ENCODE data around the gene TCL1B.
"Not testable (repeated sequence)": the region's sequence is repeated elsewhere in the genome, so short reads cannot be mapped to it uniquely, and the experiment has no call there.

TCL1B gene

DNA sequence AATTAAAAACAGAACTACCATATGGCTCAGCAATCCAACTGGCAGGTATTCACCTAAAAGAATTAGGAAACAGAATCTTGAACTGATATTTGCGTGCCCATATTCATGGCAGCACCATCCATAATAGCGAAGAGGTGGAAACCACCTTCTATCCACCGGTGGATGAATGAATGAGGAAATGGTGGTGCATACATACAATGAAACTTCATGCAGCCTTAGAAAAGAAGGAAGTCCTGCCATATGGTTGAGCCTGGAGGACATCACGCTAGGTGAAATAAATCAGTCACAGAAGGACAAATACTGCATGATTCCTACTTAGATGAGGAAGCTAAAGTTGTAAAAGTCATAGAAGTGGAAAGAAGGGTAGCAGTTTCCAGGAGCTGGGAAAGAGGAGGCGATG is 21.1 kb downstream of the TCL1B start:
- no peak for DNase-seq

DNA sequence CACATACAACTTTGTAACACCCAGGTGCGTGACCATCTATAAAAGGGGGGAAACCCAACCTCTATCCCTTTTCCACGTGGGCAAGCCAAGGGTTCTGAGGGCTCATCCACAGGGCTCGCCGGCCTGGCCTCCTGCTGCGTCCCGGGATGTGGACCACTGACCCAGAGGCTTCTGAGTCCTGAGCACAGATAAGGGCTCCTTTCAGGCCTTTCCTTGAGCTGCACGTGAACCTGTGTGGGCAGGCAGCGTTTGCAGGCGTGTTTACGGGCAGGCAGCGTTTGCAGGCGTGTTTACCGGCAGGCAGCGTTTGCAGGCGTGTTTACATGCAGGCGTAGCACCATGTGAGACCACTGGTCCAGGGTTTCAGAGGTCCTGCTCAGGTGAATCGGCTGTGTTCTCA is 23.9 kb downstream of the TCL1B start:
- no peak for DNase-seq

DNA sequence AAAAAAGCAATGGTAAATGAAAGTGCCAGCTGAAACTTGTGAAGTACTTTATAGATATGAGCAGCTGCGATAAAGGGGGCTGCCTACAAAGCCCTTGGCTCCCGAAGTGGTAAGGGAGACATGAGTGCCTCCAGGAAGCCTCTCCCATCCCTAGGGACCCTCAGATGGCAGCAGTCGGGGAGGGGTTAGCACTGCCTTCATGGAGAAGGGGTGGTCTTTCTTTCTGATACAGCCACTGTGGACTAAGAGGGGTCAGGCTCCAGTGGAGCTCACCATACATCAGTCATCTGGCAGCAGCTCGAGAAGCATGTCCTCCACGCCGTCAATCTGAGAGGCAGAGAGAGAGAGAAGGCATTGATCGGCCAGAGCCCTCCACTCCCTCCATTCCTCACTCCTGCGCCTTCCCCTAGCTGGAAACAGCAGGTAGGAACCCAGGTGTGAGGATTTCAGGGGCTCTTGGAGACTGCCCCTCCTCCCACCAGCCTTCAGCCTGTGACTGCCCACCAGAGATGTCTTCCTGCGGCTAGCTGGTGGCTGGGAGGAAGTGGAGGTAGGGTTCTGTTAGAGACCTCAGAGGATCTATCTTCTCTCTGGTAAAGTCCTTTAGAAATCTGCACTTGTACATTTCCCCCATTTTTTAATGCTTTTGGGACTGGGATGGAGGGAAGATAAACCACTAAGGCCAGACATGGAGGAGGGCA is 25.4 kb downstream of the TCL1B start:
- no peak for DNase-seq

DNA sequence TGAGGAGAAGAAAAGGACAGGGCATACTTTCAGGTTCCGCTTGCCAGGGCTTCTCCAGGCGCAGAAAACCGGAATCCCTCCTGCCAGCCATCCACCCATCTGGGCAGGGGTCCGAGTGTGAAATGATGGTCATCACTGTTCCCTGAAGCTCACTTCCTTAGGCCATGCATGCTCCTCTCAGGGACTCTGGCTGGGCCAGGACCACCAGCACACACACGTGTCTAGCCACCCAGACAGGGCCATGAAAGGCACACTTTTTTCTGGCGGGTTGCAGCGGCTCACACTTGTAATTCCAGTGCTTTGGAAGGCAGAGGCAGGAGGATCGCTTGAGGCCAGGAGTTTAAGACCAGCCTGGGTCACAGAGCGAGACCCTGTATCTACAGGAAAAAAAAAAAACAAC is 26.2 kb downstream of the TCL1B start:
- no peak for DNase-seq

DNA sequence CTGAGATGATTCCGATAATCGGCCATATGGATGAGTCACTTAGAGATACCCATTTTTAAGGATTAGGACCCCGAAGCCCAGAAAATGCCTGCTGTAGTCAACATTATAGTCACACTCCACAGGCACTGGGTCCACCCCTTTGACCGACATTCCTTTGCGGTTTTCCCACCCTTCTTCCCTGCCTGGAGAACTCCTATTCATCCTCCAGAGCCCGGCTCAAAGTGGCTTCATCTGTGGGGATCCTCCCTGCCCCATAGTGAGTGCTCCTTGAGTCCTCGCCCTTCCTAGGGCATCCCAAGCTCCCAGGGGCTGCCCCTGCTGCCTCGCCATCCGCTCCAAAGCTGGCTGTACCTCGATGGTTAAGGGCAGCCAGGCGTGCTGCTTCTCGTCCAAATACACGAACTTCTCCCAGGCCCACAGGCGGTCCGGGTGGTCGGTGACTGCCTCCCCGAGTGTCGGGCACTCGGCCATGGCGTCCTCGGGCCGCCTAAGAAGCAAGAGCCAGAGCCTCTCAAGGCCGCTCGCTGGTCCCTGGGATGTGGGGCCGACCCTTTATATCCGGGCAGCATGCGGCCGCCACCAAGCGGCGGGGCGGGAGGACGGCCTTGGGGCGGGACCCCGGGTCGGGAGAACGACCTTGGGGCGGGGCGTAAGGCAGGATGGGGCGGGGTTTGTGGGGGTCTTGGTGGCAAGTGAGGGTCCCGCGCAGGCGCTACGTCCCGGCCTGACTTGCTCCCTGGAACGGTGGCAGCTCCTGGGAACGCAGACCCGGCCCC is 27.6 kb downstream of the TCL1B start, which contains the start of gene TCL1A:
Gene TCL1A, minus strand, starts transcription at position 530 of the 776 bp plus-strand sequence. Its CDS starts 59 bp downstream, at position 471.
- DNase-seq = no peak

DNA sequence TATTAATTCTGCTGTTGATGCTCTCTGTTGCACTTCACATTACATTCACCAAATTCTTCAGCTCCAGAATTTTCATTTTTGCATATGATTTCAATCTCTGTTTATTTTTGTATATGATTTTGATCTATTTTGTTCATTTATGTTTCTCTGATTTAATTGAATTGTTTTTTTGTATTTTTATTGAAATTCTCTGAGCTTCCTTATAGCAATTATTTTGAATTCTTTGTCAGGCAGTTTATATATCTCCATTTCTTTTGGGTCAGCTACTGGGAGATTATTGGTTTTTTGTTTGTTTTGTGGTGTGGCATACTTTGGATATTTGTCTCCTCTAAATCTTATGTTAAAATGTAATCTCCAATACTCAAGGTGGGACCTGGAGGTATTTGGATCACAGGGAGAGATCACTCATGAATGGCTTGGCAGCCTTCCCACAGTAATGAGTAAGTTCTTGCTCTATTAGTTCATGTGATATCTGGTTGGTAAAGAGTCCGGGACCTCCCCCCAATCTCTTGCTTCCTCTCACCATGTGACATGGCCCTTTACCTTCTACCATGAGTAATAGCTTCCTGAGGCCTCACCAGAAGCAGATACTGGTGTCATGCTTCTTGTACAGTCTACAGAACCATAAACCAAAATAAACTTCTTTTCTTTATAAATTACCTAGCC is 36.4 kb downstream of the TCL1B start:
- no peak for DNase-seq

DNA sequence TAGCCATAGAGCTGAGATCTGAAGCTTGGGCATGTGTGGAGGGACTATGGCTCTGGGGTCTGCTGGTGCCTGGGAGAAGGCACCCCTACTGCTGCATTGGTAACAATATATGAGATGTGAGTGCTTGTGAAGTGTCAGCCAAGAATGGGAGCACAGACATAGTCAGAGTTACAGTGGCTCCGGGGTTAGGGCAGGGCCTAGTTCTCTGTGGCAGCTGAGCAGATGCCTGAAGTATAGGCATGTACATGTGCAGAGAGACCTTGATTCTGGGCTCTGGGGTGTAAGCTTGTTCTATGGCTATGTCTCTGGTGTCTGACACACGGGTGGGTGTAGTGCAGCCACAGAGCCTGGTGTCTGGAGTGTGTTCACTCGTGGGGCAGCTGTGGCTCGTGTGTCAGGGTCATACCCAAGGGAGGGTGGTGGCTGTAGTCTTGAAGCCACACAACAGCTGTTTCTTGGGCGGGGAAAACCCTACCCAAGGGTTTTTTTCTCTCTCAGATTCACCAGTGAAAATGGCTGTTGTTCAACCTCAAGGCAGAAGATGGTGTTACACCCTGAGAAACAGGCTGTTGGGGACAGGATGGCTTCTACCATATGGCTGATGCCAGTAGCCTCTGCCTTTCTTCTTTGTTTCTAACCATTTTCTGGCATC is 39.6 kb downstream of the TCL1B start:
- DNase-seq = no peak

DNA sequence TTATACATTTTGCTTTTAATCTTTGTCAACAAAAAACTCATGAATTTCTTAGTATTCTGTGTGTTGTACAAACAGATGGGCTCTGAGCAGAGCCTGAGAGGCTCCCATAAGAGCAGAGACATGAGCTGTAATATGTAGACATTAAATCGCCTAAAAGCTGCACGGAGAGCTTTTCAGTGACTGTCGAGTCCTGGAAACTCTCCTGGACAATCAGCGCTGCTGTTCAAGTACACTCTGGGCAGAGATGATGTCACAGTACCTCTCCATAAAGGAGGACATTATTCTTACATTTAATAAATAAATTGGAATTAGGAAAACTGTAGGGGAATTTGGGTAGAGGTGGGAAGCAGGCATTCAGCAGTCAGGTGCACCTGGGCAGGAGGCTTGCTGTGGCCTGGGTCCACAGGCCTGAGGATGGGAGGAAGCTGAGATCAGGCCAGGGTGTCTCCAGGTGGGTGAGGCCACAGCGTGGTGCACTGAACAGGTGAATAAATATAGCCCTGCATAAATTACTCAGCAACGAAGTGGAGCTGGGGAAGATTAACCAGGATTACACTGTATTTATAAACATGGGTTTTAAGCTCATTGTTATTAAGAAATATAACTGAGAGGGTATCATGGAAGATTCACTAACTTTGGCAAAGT is 41.0 kb downstream of the TCL1B start:
- no peak for DNase-seq

DNA sequence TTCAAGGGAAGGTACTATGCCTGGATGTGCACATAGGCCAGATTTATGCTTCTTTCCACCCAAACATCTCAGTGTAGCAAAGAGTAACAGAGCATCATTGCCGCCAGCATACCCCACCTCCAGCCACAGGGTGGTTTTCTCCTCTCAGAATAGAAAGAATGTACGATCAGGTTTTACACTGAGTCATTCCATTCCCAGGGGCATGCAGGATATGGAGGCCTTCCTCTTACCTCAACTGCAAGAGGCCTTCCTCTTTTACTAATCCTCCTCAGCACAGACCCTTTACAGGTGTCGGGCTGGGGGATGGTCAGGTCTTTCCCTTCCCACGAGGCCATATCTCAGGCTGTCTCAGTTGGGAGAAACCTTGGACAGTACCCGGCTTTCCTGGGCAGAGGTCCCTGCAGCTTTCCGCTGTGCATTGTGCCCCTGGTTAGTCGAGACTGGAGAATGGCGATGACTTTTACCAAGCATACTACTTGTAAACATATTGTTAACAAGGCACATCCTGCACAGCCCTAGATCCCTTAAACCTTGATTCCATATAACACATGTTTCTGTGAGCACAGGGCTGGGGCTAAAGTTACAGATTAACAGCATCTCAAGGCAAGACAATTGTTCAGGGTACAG is 43.3 kb downstream of the TCL1B start:
- DNase-seq = not testable (repeated sequence)

DNA sequence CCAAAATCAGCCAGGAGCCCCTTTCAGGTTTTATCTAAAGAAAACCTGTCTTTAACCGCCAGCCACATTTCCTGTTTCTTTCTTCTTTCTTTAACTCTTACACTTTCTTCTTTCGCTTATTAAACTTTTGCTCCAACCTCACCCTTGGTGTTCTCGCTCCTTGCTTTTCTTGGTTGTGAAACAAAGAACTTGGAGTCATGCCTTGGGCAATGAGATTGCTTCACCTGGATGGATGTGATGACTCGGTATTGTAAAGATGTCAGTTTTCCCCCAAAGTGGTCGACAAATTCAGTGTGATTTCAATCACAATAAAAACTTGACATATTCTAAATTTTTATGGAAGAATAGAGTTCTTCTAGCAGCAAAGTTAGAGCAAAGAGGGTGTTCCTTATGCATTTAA is 43.9 kb downstream of the TCL1B start:
- no peak for DNase-seq

DNA sequence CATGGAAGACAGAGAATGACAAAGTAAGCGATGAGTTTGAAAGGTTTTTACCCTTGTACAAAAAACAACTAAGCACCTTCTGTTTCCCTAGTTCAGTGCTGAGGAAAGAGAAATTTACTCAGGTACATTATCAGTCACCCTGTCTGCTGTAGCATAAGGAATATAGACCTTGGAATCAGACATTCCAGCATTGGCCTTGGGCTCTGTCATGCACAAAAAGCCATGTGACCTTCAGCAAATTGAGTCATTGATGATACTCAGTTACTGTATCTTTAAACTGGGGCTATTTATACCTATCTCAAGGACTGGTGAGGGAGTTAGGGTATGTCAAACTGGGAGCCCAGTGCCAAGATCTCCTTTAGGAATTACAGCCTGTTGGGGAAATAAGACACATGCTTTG is 47.0 kb downstream of the TCL1B start:
- DNase-seq = no peak

DNA sequence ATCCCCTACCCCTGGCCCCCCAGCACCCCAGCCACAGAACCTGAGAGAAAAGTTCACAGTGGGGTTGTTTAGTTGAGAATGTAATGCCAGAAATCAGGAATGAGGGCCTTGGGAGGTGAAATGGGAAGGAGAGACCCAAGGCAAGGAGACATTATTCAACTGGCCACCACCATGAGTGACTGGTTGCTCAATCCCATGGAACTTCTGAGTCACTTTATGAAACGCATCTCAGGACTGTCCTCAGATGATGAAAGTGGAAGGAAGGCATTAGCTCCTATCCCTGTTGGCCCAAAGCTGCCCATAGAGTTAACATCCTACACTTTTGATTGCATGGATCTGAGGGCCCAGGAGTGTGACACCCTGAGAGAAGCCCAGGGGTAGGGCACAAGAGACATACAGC is 53.1 kb downstream of the TCL1B start:
- no peak for DNase-seq

DNA sequence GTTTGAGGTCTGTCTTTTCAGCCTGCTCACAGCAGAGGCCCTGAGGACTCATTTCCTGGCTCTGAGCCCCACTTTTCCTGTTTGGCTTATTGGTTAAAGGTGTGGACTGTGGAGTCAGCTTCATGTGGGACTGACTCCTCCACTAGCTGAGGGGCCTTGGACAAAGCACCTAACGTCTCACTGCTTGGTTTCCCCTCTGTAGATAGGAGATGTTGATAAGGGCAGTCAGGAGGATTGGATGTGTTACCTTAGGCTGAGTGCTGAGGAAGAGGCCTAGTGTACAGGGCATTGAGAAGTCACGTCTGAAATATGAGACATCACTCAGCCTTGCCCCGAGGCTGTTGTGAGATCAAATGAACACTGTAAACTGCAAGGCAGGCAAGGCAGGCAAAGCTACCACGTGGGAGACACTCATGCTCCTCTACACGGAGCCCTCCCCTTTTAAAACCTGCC is 54.8 kb downstream of the TCL1B start:
- no peak for DNase-seq

DNA sequence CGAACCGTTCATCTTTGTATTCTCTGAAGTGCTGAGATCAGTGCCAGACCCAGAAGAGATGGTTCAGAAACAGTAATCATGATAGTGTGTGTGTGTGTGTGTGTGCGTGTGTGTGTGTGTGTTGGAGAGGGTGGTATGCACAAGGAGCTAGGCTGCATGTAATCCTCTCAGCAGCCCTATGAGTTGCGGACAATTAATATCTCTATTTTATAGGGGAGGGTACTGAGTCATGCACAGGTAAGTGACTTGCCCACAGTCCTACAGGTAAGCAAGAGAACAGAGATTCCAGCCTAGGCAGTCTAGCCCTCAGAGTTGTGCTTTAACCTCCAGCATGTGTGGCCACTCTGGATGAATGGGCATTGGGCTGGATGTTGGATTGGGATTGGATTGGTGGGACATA is 55.6 kb downstream of the TCL1B start:
- DNase-seq = no peak

Data from stimulated activated CD4-positive, alpha-beta T cell treated with anti-CD3 and anti-CD28 coated beads, Interleukin-12 subunit alpha, Interleukin-12 subunit beta, amount 100 ng/mL, for 4 hours (primary cell).